Heart right ventricle (tissue), 16 donors: Measurements from ENCODE around the gene NHSL2. TPM values are rescaled to one million over a fixed set of nuclear protein-coding genes. Genes with fewer than 3 reads are reported as not detected.
"Not testable (repeated sequence)": the region's sequence is repeated elsewhere in the genome, so short reads cannot be mapped to it uniquely, and the experiment has no call there.

ENCODE experiments used
- ATAC-seq, 8 donors: fragments of 200-7000 bp; cut with Tn5 transposase; one replicate each; pipeline ENCODE4 v1.9.1; 2020; ENCODE audit warnings: mild to moderate bottlenecking in 8 of 8, moderate library complexity in 8 of 8, moderate number of reproducible peaks in 1 of 8
- DNase-seq, 2 donors: peaks; one replicate each; pipeline ENCODE4 v3.0.0-alpha.2; 2020
- H3K27ac ChIP-seq, 10 donors: fragments of 200-600 bp; sonication (generic) in 2 of 10; one replicate each; pipeline versions ENCODE4 v1.5.0 to v1.8.0; 2020 to 2022; ENCODE audit warnings: mild to moderate bottlenecking in 3 of 10
- H3K27me3 ChIP-seq, 7 donors: fragments of 200-600 bp; one replicate each; pipeline ENCODE4 v1.8.0; 2021 to 2022; ENCODE audit warnings: mild to moderate bottlenecking in 2 of 7
- H3K36me3 ChIP-seq, 9 donors: fragments of 200-600 bp; sonication (generic) in 1 of 9; one replicate each; pipeline versions ENCODE4 v1.5.0 to v1.8.0; 2020 to 2022; ENCODE audit warnings: mild to moderate bottlenecking in 2 of 9
- H3K4me1 ChIP-seq, 9 donors: fragments of 200-600 bp; sonication (generic) in 1 of 9; one replicate each; pipeline versions ENCODE4 v1.5.0 to v1.8.0; 2020 to 2022; ENCODE audit warnings: mild to moderate bottlenecking in 4 of 9
- H3K4me3 ChIP-seq, 10 donors: fragments of 200-600 bp; sonication (generic) in 2 of 10; one replicate each; pipeline versions ENCODE4 v1.5.0 to v1.8.0; 2020 to 2022; ENCODE audit warnings: mild to moderate bottlenecking in 7 of 10, moderate library complexity in 2 of 10
- H3K9me3 ChIP-seq, 11 donors: fragments of 200-600 bp in 10 of 11; sonication (generic) in 2 of 11; one replicate each; pipeline versions ENCODE4 v1.5.0 to v1.8.0; 2013 to 2022; ENCODE audit warnings: mild to moderate bottlenecking in 2 of 11, control low read depth in 1 of 11, moderate library complexity in 1 of 11
- CTCF ChIP-seq, 9 donors: fragments of 200-600 bp; sonication (generic) in 2 of 9; IDR thresholded peaks; one replicate each; pipeline versions ENCODE4 v1.5.0 to v1.8.0; 2021 to 2022; ENCODE audit warnings: antibody characterized with exemption in 9 of 9, mild to moderate bottlenecking in 5 of 9, moderate library complexity in 1 of 9
- WGBS, 2 donors: extraction: QIAGEN DNeasy Blood & Tissue Kit; methylation state at CpG; one replicate each; pipeline ENCODE4 v1.1.7; 2013; ENCODE audit warnings: inconsistent platforms in 1 of 2; 5-methylcytosine and 5-hydroxymethylcytosine counted together
- intact Hi-C, 10 donors: fragments of 100-400 bp; cut with DNase I; formaldehyde crosslinking; loops; one replicate each; pipeline versions ENCODE4 v1.11.1 to v1.14.2; 2022
- polyA plus RNA-seq, 2 donors: library from polyadenylated mRNA; stranded (reverse); fragments of 200-250 nt; gene quantifications; one replicate each; pipeline ENCODE4 v1.2.3, GENCODE V29; 2013
- total RNA-seq, 10 donors: library from RNA; stranded (reverse); fragmentation: NEBNext Ultra II Directional in 3 of 10; extraction: Animal tissue kit (Norgen Biotek cat#: 25700) in 3 of 10; gene quantifications; one replicate each; pipeline versions ENCODE4 v1.2.1 to v1.2.4, GENCODE V29; 2021 to 2023
- donor health status: Arrhythmogenic right ventricular cardiomyopathy.
- donor health status: ischemic (EF 13 %, LVEDD 7.1; RV severe dilation, severe dysfunction).
- donor health status: healthy with polysubstance abuse.
- donor health status: DM: no; HTN: yes; CAD: no.
- donor health status: DM: no; HTN: no; CAD: no.
- donor health status: ischemic (EF 25% LVEDD 6.9; RV normal size, moderate dysfunction).
- donor health status: ischemic (EF 25% LVEDD 5.7; RV mildly dilated, moderate dysfunction).
- donor health status: healthy.
- donor health status: DM: yes; HTN: yes; CAD: no.
- donor health status: Ischemic cardiomyopathy.
- donor health status: ischemic (EF 35%, LVEDD 5.7; RV mildly dilated, moderate dysfunction).
- donor health status: nonischemic (EF 11% LVEDD 7.7; RV severe dilation, severe dysfunction).
- donor health status: DM: yes; HTN: yes; CAD: no.
- donor health status: PGD.
- donor health status: ischemic (EF 29% LVEDD 5.4; RV normal size, mild dysfunction).
- donor health status: nonischemic (EF 23%, LVEDD 6.1; RV moderate dilation, normal function).

The NHSL2 gene
- total and polyA plus RNA-seq, 12 donors, result 0.86 to 8.4 (median 6.2) TPM

DNA sequence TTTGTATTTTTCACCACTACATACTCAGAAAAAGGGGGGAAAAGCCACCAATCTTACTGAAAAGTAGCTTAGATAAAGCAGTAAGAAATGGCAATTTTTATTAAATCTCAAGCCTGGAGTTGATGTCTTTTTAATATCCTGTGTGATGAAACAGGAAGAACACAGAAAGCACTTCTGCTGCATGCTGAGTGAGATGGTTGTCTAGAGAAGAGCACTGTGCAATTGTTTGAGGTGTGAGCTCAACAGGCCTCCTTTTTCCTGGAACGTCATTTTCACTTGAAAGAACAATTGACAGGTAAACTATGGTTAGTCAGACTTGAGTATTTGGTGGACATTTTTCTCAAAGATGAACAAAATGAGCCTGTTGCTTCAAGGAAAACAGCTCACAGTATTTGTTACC, 147.2 kb downstream of the NHSL2 start:
- ATAC-seq (no peak), DNase-seq (no peak)
- 31 to 58% methylated on average over 1 of the region's 1 CpG for WGBS, 2 donors
- intact Hi-C loops, result no loop called here
- peak overlapping the region in 2 of 10 donors; percentile 3 to 5 for H3K27ac ChIP-seq
- no peaks in the 10 kb centered on the region for H3K36me3 ChIP-seq
- no peaks in the 10 kb centered on the region for H3K9me3 ChIP-seq
- H3K4me1 ChIP-seq, result peaks cover 0 to 31% (median 6%) of the 10 kb centered on the region in 9 donors
- H3K4me3 ChIP-seq, result no peak overlapping the region
- peaks cover 0 to 82% (median 0%) of the 10 kb centered on the region in 7 donors for H3K27me3 ChIP-seq
- TF ChIP-seq CTCF (IDR thresholded peaks at IDR 0.05), result no peak

DNA sequence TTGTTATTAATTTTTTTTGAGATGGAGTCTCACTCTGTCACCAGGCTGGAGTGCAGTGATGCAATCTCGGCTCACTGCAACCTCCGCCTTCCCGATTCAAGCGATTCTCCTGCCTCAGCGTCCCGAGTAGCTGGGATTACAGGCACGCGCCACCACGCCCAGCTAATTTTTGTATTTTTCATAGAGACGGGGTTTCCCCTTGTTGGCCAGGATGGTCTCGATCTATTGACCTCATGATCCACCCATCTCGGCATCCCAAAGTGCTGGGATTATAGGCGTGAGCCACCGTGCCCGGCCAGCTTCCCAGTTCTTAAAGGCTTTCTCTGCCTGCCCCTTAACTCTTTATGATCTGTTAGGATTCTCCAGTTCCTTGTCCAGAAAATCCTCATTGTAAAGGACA, 147.7 kb downstream of the NHSL2 start:
- DNase-seq, H3K36me3 ChIP-seq, H3K4me3 ChIP-seq, intact Hi-C loops, ATAC-seq, H3K9me3 ChIP-seq: not testable (repeated sequence)
- Histone ChIP-seq H3K4me1 (peaks cover 0 to 36% (median 7%) of the 10 kb centered on the region in 9 donors), H3K27me3 (peaks cover 0 to 85% (median 0%) of the 10 kb centered on the region in 7 donors), H3K27ac (peak overlapping the region in 1 of 10 donors; percentile 5)
- 74 to 86% methylated on average over 15 of the region's 15 CpGs for WGBS, 2 donors

DNA sequence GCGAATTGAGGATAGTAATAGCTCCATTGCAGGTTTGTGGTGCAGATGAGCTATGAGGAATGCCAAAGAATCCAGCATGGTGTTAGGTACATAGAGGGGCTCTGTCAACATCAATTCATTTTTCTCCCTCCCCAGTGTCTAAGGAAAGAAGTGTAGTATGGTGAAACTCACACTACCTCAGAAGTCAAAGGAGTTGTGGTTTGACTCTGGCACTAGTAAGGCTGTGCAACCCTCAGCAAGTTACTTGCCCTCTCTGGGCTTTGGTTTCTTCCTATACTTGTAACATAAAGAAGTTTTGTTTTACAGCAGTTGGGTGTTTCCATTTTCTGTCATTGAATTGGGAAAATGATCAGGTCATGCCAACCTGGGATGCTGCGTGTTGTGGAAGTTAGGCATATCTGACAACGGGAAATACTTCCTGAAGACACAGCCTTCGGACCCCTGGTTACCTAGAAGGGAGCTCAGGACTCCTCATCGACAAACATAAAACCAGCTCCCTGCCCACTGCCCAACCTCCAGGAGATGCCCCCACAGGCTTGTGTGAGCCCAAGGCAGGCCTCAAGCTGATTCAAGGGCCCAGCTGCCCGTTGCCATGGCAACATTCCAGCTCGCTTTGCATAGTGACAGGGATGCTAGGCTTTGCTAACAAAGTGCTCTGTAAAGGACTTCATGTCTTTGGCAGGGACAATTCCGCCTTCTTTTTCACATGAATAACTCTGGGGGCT, 149.7 kb downstream of the NHSL2 start:
- Histone ChIP-seq H3K36me3 (no peaks in the 10 kb centered on the region), H3K27me3 (peaks cover 0 to 78% (median 0%) of the 10 kb centered on the region in 7 donors), H3K9me3 (no peaks in the 10 kb centered on the region), H3K4me1 (peaks cover 0 to 37% (median 7%) of the 10 kb centered on the region in 9 donors), H3K4me3 (no peak overlapping the region), H3K27ac (no peak overlapping the region)
- ATAC-seq (peak in 1 of 8 donors; percentile 18), DNase-seq (no peak)
- intact Hi-C loops, result no loop called here
- WGBS, 2 donors, result 66 to 73% methylated on average over 8 of the region's 8 CpGs
- TF ChIP-seq CTCF (IDR thresholded peaks at IDR 0.05), result no peak

- no peak for ATAC-seq
- Histone ChIP-seq H3K27ac (no peak overlapping the region), H3K27me3 (peaks cover 0 to 73% (median 0%) of the 10 kb centered on the region in 7 donors), H3K9me3 (no peaks in the 10 kb centered on the region), H3K4me1 (peaks cover 0 to 37% (median 7%) of the 10 kb centered on the region in 9 donors), H3K36me3 (no peaks in the 10 kb centered on the region), H3K4me3 (no peak overlapping the region)
- 42 to 52% methylated on average over 5 of the region's 5 CpGs for WGBS, 2 donors
- TF ChIP-seq CTCF (IDR thresholded peaks at IDR 0.05), result no peak
- DNase-seq, result no peak
- intact Hi-C loops, result no loop called here
Measured at GRCh38 chrX:72060921-72061490, 150.4 kb downstream of the NHSL2 start.

DNA sequence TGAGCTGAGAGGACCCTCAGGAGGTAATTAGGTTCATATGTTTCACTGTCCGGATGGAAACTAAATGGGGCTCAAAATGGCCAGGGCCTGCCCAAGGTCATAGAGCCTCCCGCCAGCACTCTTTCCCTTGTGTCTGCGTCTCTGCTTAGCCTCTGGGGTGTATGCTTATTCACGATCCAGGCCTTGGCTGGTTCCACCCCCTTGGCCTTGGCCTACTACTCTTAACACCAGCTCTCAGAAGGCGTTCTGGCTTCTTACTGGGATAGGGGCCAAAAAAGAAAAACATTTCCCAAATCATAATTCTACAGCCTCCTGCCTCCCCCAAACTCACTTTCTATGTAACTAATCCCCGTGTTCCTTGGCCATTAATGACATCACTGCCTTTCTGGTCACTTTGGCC, 152.3 kb downstream of the NHSL2 start:
- DNase-seq, result peak in 1 of 2 donors; percentile 29
- peak; percentile 71 to 92 (median 81) for ATAC-seq
- Histone ChIP-seq H3K4me3 (no peak overlapping the region), H3K4me1 (peaks cover 0 to 30% (median 7%) of the 10 kb centered on the region in 9 donors), H3K9me3 (no peaks in the 10 kb centered on the region), H3K36me3 (no peaks in the 10 kb centered on the region), H3K27ac (peak overlapping the region in 3 of 10 donors; percentile 13 to 53 (median 39)), H3K27me3 (peaks cover 0 to 76% (median 0%) of the 10 kb centered on the region in 7 donors)
- intact Hi-C loops, result no loop called here
- no peak for TF ChIP-seq CTCF (IDR thresholded peaks at IDR 0.05)
- WGBS, 2 donors, result 47 to 57% methylated on average over 6 of the region's 6 CpGs
